GM20431 (cell line): ENCODE results near the gene CEACAM7.
"Not testable (repeated sequence)": the region's sequence is repeated elsewhere in the genome, so short reads cannot be mapped to it uniquely, and the experiment has no call there.

Experiments used
- in situ Hi-C: fragments of 300-500 bp; cut with MseI, MboI; formaldehyde crosslinking; loops from one replicate; pipeline ENCODE4 v1.15.0; 2020; ENCODE audit warnings: low sequenced_read_pairs; ENCODE audit not compliant: unreplicated experiment

The CEACAM7 gene

DNA sequence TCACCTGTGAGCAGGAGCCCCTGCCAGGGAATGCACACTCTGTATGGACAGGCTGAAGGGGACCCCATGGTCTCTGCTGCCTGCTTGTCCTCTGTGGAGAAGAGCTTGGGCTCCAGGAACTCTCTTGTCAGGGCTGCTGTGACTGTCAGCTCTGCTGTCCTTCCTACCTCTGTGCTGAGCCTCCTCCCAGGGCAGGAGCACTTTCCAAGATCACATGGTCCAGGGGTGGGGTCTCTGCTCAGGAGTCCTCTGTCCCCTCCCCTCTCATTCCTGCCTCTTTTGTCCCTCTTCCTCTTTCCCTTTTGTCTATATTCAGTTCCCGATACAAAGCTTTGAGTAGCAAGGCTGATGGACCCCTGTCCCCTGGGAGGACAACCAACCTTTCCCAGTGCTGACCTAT is at the start of gene CEACAM7:
CEACAM7 (minus strand) TSS at position 173 of the 400 bp plus-strand sequence; CDS start at position 68, 105 bp downstream.
- in situ Hi-C loops, result no loop called here

DNA sequence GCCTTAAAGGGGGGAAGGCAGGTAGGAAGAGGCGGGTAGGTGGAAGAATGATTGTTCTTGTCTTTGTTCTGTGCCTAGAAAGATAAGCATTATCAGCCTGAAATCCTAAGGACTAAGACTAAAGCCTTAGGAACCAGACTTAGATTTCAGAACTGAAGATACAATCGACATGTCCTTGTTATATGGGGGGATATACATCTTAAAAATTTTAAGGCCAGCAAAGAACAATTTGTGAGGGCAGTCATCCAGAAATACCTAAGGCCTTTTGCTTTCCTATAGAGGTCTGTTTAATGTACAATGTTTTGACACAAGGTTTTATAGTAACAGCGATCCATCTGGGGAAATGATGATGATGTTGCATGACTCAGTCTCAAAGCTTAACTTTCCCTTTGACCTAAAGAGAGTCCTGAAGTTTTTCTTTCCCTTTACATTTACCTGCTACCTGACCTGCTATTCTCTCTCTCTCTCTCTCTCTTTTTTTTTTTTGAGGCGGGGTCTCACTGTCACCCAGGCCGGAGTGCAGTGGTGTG is 47.1 kb upstream of the CEACAM7 start:
- in situ Hi-C loops, result no loop called here

DNA sequence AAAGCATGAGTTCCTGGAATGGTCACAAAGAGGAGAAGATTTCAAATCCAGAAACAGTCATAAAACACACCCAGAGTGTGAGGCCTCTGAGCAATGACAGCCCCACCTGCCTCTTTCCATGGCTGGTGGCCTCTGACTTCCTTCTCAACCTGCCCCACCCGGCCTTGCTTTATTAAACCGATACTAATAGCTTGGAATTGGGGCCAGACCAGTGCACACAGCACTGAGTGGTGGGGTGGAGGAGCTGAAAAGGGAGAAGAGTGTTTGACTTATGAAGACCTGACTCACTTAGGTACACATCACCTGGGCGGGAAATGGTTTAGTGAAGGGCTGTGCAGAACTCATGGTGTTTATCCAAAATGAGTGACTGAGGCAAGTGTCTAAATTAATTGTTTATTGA is 46.5 kb upstream of the CEACAM7 start:
- in situ Hi-C loops, result no loop called here

DNA sequence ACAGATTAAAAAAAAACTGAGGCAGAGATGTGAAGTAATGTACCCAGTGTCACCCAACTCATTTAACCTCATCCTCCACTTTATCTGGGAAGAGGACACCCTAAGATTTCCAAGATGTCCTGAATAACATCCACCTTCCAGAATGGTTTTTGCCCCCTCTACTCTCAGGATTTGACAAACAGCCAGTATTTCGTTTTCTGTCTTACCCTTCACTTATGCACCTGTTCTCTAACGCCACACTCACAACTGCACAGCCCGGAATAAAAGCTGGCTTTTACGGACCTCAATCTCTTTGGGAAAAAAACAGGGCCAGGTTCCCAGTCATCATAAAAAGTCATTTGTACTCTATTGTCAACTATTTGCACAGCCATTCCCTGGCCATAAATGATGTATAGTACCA is 46.1 kb upstream of the CEACAM7 start:
- in situ Hi-C loops, result no loop called here

DNA sequence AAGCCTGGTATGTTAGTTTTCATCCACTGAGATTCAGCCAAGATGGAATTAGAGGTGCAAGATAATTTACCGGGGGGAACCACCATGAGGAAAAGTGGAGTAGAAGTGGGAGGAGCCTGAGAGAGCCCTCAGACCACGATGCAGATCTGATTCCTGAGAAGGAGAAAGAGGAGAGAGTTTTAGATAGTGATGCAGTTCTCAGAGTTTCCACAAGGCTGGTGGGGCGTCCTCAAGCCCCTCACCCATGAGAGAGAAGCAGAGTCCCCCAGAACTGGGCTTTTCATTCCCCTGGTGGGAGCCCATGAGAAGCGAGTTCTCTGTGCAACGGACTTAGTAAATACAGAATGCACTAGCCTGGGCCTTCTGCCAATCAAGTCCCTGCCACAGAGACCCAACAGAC is 38.4 kb upstream of the CEACAM7 start:
- in situ Hi-C loops, result no loop called here

DNA sequence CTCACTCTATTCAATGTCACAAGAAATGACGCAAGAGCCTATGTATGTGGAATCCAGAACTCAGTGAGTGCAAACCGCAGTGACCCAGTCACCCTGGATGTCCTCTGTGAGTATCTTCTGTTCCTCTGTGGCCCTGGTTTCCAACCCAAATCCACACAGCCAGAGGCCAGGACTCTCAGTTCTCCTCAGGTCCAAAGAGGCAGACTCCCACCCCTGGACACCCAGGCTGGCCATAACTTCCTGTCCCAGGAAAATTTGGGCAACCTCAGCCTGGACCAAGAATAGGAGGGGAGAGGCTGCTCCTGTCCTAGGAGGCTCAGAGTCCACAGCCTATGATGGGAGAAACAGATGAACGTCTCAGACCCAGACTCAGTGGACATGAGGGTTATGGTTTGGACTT is 32.0 kb upstream of the CEACAM7 start:
- in situ Hi-C loops, result no loop called here

DNA sequence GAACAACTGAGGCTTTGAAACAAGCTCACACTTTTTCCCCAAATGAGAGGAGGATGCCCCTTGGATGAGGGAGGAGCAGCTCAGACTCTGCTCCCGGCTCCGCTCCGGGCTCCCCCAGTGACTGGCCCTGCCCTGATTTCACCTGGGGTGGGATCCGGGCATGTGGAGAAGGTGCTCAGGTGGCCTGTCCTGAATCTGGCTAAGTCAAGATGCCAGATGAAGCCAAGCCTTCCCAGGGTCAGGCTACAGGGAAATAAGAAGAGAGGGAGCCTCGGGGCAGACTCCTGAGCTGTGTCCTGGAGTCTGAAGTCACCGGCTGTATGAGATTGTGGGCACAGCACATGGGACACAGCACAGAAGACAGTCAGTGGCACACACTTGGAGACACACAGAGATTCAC is 30.7 kb upstream of the CEACAM7 start:
- in situ Hi-C loops, result no loop called here

DNA sequence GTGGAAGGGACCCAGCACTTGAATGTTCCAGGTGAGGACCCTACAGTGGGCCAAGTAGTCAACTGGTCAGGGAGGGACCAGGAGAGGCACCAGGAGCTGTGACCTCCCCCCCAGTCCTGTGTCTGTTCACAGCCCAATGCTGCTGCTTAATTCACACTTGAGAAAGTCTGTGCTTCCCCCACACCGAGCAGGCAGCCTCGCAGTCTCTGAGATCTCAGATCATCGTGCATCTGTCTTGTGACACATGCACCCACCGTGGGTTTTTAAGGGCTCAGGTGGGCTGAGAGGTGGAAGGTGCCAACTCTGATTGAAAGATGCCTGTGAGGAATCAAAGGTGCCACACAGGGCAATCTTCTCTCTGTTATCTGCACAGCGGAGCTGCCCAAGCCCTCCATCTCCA is 26.5 kb upstream of the CEACAM7 start:
- in situ Hi-C loops, result no loop called here

DNA sequence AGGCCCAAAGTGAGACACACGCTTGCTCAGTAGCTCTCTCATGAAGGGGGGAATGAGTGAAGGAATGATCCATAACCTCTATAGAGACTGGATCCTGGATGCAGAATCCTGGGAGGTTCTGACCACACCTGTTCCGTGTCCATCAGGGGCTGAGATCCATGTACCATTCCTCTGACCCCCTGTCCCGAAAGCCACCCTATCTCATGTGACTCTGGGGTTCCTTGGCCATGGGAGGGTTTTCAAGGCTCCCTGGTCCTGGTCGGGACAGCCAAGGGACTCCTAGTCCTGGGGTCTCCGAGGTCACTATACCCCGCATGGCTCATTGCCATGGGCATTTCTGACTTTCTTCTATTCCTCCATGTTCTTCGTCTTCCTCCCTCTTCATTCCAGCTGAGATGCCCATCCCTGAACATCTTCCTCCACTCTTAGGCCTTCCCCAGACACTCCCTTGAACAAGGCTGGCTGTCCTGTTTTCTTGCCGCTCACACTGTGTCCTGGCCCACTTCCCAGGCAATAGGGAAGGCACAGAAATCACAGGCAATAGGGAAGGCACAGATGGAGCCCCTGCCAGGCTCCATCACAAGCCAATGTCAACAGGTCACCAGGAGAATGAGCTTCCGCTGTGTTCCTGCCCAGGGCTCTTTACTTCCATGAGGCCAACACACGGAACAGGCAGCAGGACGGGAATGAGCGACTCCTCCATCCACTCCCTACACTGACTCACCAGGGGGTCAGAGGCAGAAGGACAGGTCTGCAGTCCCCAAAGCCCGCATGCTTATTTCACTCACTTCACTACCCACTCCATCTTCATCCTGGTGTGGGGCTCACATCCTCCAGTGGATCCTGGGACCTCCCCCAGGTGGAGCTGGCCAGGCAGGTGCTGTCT is 23.5 kb upstream of the CEACAM7 start:
- in situ Hi-C loops, result no loop called here

DNA sequence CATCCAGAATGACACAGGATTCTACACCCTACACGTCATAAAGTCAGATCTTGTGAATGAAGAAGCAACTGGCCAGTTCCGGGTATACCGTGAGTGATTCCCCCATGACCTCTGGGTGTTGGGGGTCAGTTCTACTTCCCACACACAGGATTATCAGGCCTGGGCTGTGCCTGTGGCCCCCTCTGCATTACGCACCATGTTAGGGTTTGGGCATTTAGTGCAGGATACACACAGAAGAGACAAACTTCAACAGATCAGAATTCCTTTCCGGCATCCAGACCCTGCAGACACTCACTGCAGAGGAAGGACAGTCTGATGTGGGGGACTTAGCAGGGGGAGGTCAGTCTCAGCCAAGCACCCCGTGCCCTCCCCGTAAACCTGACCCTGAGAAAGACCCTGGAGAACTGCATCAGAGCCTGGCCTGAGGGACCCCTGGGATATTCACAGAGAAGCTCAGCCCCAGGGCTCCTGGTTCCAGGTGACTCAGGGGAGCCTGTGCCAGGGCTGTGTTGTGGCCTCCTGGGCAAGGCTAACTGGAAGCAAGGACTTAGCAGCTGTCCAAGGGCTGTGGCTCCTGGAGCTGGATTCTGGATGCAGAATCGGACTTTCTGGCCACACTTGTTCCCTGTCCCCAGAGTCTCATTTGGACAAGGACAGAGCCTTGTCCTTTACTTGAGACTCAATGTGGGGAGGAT is 22.0 kb upstream of the CEACAM7 start:
- in situ Hi-C loops, result no loop called here

DNA sequence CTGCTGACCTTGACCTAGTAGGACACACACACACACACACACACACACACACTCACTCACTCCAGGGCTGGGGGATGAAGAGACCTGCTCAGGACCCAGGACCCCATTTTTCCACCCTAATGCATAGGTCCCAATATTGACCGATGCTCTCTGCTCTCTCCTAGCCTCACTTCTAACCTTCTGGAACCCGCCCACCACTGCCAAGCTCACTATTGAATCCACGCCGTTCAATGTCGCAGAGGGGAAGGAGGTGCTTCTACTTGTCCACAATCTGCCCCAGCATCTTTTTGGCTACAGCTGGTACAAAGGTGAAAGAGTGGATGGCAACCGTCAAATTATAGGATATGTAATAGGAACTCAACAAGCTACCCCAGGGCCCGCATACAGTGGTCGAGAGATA is 21.4 kb upstream of the CEACAM7 start:
- in situ Hi-C loops, result not testable (repeated sequence)

DNA sequence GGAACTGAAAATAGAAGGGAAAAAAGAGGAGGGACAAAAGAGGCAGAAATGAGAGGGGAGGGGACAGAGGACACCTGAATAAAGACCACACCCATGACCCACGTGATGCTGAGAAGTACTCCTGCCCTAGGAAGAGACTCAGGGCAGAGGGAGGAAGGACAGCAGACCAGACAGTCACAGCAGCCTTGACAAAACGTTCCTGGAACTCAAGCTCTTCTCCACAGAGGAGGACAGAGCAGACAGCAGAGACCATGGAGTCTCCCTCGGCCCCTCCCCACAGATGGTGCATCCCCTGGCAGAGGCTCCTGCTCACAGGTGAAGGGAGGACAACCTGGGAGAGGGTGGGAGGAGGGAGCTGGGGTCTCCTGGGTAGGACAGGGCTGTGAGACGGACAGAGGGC is 20.4 kb upstream of the CEACAM7 start, which contains the start of gene CEACAM5:
CEACAM5 (plus strand) TSS at position 146 of the 400 bp plus-strand sequence; CDS start at position 252, 106 bp downstream.
- in situ Hi-C loops, result no loop called here

DNA sequence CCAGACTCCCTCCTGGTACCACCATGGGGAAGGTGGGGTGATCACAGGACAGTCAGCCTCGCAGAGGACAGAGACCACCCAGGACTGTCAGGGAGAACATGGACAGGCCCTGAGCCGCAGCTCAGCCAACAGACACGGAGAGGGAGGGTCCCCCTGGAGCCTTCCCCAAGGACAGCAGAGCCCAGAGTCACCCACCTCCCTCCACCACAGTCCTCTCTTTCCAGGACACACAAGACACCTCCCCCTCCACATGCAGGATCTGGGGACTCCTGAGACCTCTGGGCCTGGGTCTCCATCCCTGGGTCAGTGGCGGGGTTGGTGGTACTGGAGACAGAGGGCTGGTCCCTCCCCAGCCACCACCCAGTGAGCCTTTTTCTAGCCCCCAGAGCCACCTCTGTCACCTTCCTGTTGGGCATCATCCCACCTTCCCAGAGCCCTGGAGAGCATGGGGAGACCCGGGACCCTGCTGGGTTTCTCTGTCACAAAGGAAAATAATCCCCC is 19.9 kb upstream of the CEACAM7 start:
- in situ Hi-C loops, result no loop called here

DNA sequence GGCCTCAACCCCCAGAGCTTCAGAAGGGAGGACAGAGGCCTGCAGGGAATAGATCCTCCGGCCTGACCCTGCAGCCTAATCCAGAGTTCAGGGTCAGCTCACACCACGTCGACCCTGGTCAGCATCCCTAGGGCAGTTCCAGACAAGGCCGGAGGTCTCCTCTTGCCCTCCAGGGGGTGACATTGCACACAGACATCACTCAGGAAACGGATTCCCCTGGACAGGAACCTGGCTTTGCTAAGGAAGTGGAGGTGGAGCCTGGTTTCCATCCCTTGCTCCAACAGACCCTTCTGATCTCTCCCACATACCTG is 19.4 kb upstream of the CEACAM7 start:
- in situ Hi-C loops, result no loop called here

DNA sequence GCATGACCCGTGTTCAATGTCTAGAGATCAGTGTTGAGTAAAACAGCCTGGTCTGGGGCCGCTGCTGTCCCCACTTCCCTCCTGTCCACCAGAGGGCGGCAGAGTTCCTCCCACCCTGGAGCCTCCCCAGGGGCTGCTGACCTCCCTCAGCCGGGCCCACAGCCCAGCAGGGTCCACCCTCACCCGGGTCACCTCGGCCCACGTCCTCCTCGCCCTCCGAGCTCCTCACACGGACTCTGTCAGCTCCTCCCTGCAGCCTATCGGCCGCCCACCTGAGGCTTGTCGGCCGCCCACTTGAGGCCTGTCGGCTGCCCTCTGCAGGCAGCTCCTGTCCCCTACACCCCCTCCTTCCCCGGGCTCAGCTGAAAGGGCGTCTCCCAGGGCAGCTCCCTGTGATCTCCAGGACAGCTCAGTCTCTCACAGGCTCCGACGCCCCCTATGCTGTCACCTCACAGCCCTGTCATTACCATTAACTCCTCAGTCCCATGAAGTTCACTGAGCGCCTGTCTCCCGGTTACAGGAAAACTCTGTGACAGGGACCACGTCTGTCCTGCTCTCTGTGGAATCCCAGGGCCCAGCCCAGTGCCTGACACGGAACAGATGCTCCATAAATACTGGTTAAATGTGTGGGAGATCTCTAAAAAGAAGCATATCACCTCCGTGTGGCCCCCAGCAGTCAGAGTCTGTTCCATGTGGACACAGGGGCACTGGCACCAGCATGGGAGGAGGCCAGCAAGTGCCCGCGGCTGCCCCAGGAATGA is 18.9 kb upstream of the CEACAM7 start:
- in situ Hi-C loops, result no loop called here

DNA sequence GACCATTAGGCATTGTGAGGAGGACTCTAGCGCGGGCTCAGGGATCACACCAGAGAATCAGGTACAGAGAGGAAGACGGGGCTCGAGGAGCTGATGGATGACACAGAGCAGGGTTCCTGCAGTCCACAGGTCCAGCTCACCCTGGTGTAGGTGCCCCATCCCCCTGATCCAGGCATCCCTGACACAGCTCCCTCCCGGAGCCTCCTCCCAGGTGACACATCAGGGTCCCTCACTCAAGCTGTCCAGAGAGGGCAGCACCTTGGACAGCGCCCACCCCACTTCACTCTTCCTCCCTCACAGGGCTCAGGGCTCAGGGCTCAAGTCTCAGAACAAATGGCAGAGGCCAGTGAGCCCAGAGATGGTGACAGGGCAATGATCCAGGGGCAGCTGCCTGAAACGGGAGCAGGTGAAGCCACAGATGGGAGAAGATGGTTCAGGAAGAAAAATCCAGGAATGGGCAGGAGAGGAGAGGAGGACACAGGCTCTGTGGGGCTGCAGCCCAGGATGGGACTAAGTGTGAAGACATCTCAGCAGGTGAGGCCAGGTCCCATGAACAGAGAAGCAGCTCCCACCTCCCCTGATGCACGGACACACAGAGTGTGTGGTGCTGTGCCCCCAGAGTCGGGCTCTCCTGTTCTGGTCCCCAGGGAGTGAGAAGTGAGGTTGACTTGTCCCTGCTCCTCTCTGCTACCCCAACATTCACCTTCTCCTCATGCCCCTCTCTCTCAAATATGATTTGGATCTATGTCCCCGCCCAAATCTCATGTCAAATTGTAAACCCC is 17.5 kb upstream of the CEACAM7 start:
- in situ Hi-C loops, result no loop called here

DNA sequence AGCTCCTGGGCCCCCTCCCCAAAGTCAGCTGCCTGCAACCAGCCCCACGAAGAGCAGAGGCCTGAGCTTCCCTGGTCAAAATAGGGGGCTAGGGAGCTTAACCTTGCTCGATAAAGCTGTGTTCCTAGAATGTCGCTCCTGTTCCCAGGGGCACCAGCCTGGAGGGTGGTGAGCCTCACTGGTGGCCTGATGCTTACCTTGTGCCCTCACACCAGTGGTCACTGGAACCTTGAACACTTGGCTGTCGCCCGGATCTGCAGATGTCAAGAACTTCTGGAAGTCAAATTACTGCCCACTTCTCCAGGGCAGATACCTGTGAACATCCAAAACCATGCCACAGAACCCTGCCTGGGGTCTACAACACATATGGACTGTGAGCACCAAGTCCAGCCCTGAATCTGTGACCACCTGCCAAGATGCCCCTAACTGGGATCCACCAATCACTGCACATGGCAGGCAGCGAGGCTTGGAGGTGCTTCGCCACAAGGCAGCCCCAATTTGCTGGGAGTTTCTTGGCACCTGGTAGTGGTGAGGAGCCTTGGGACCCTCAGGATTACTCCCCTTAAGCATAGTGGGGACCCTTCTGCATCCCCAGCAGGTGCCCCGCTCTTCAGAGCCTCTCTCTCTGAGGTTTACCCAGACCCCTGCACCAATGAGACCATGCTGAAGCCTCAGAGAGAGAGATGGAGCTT is 15.7 kb upstream of the CEACAM7 start:
- in situ Hi-C loops, result no loop called here

DNA sequence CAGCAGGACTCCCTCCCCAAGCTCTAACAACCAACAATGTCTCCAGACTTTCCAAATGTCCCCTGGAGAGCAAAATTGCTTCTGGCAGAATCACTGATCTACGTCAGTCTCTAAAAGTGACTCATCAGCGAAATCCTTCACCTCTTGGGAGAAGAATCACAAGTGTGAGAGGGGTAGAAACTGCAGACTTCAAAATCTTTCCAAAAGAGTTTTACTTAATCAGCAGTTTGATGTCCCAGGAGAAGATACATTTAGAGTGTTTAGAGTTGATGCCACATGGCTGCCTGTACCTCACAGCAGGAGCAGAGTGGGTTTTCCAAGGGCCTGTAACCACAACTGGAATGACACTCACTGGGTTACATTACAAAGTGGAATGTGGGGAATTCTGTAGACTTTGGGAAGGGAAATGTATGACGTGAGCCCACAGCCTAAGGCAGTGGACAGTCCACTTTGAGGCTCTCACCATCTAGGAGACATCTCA is 14.1 kb upstream of the CEACAM7 start:
- in situ Hi-C loops, result no loop called here
